Mesodermal cell (in vitro differentiated cells): ENCODE measurements around the gene CDK6.

ENCODE experiments used
- H3K27ac ChIP-seq: 2 replicates; pipeline ENCODE4 v1.7.0; 2013; ENCODE audit warnings: mild to moderate bottlenecking, low read depth, low read length, moderate library complexity; ENCODE audit not compliant: severe bottlenecking
- H3K36me3 ChIP-seq: 2 replicates; pipeline ENCODE4 v1.7.1; 2013; ENCODE audit warnings: mild to moderate bottlenecking, low read length, moderate library complexity; ENCODE audit not compliant: control insufficient read depth, insufficient read depth
- H3K4me1 ChIP-seq: one replicate; pipeline ENCODE4 v1.7.1; 2013; ENCODE audit warnings: mild to moderate bottlenecking, low read length; ENCODE audit not compliant: insufficient read depth, control insufficient read depth, poor library complexity, severe bottlenecking
- H3K4me3 ChIP-seq: 2 replicates; pipeline ENCODE4 v1.7.0; 2013; ENCODE audit warnings: low read length, control low read depth, mild to moderate bottlenecking; ENCODE audit not compliant: insufficient read depth, poor library complexity, severe bottlenecking; ENCODE audit errors: extremely low read depth
- H3K9me3 ChIP-seq: 2 replicates; pipeline ENCODE4 v1.7.1; 2013; ENCODE audit warnings: mild to moderate bottlenecking, low read length, moderate library complexity; ENCODE audit not compliant: control insufficient read depth
- WGBS, 2 experiments: methylation state at CpG; one replicate each; pipeline ENCODE4 v1.1.5; 2013; ENCODE audit warnings: missing lambda C conversion rate in 2 of 2; ENCODE audit not compliant: insufficient coverage in 2 of 2; 5-methylcytosine and 5-hydroxymethylcytosine counted together

Gene CDK6

GRCh38 chr7:92697414-92697813, 139.0 kb downstream of the CDK6 start:
- Histone ChIP-seq H3K4me1 (peaks cover 42% of the 10 kb centered on the region), H3K36me3 (peaks cover 19% of the 10 kb centered on the region), H3K4me3 (no peak overlapping the region), H3K27ac (peak overlapping the region; percentile 99), H3K9me3 (no peaks in the 10 kb centered on the region)
- no CpG with 5 or more reads among the region's 2 CpGs for WGBS, 2 experiments

- H3K36me3 ChIP-seq = peaks cover 20% of the 10 kb centered on the region
- H3K9me3 ChIP-seq = no peaks in the 10 kb centered on the region
- 100% methylated on average over 1 of the region's 6 CpGs; no CpG with 5 or more reads in 1 of the 2 experiments for WGBS, 2 experiments
- H3K4me1 ChIP-seq = peaks cover 42% of the 10 kb centered on the region
- H3K4me3 ChIP-seq = no peak overlapping the region
- H3K27ac ChIP-seq = peak overlapping the region; percentile 99
Measured at GRCh38 chr7:92697012-92697411, 139.4 kb downstream of the CDK6 start.

DNA sequence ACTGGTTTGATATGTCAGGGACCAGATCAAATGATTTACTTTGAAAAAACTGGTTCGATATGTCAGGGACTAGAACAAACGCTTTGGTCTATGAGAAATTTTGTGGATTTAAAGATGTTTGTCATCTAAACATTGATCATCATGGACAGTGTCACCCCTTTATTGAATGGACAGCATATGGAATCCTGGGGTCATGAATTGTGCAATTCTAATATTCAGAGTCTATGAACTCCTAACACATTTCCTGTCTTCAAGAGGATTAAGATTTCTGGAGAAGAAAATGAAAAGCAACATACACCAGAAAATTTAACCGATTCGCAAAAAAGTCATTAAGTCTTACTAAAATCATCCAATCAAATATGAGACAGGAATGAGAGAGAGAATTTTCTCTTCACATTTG, 139.8 kb downstream of the CDK6 start:
- H3K4me3 ChIP-seq = no peak overlapping the region

DNA sequence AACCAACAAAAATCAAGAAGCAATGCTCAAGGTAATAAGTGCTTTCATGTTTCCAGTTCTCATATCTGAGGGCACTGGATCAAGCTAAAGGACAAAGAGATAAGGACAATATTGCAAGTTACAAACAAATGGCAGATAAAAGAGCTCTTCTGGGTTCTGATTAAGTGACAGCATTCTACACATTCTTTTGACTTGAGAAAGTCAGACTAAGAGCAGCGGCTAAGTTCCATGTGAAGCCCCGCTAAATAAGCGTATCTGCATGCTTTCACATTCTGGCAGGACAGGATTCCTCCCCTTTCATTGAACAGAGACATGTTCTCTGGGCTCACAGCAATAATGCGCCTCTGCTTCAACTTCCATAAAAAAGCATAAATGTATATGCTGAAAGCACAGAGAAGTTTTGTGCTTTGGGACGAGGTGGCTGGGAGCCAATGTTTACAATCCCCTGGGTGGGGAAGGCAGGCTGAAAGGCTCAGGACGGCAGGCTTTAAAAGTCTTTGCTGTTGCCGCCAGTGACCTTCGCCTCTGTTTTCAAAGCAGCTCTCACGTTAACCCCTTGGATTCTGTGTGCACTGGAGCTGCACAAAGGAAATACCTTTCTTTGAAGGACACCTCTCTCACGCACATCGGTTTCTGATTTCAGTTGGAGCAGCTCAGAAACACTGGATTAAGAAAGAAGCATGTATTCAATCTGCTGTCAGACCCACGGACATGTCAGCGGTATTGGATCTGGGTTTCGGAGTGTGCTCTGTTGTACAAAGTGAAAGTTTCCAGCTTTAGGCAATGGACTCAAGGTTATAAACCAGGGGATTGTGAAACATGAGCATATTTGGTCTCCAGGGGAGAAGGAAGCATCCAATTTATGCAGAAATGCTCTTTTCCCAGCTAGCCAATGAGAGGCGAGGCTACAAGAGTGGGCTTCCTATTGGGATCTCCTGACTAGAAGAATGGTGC, 140.8 kb downstream of the CDK6 start:
- Histone ChIP-seq H3K4me1 (peaks cover 42% of the 10 kb centered on the region), H3K27ac (peak overlapping the region; percentile 99)

More for the DNA sequence above, 139.8 kb downstream of the CDK6 start:
- peak overlapping the region; percentile 99 for H3K27ac ChIP-seq
- 80 to 94% methylated on average over 1 to 2 of the region's 4 CpGs for WGBS, 2 experiments
- peaks cover 42% of the 10 kb centered on the region for H3K4me1 ChIP-seq
- H3K9me3 ChIP-seq = no peaks in the 10 kb centered on the region
- peaks cover 20% of the 10 kb centered on the region for H3K36me3 ChIP-seq

DNA sequence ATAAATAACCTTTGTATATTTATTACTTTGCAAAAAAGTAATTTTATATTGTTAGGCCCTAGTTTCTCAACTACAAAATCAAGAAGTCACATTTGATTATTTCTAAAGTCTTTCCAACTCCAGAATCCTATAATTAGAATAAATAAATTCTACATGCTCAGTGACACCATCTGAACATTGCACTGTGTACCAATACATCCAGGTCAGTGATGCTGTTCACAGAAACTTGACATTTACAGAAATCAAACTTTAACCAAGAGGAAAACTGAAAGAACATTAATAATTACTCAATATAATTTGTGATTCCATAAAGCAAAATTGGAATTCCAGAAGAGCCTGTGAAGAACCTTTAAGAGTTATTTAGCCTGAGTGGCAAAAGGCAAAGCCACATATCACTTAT, 142.2 kb downstream of the CDK6 start:
- no peak overlapping the region for H3K27ac ChIP-seq
- peaks cover 3% of the 10 kb centered on the region for H3K9me3 ChIP-seq
- H3K36me3 ChIP-seq = peaks cover 29% of the 10 kb centered on the region
- H3K4me1 ChIP-seq = peaks cover 35% of the 10 kb centered on the region
- H3K4me3 ChIP-seq = no peak overlapping the region

More for the DNA sequence above, 140.8 kb downstream of the CDK6 start:
- Histone ChIP-seq H3K36me3 (peaks cover 20% of the 10 kb centered on the region), H3K4me3 (peak overlapping the region; percentile 37), H3K9me3 (no peaks in the 10 kb centered on the region)
- 3 to 9% methylated on average over 12 of the region's 15 CpGs for WGBS, 2 experiments

- Histone ChIP-seq H3K4me3 (no peak overlapping the region), H3K4me1 (peaks cover 28% of the 10 kb centered on the region), H3K9me3 (peaks cover 3% of the 10 kb centered on the region), H3K36me3 (peaks cover 34% of the 10 kb centered on the region), H3K27ac (no peak overlapping the region)
- WGBS, 2 experiments = no CpG with 5 or more reads among the region's 1 CpG
Measured at GRCh38 chr7:92693519-92693918, 142.9 kb downstream of the CDK6 start.

- WGBS, 2 experiments = 67 to 80% methylated on average over 1 of the region's 2 CpGs
- Histone ChIP-seq H3K9me3 (peaks cover 3% of the 10 kb centered on the region), H3K27ac (no peak overlapping the region), H3K36me3 (peaks cover 45% of the 10 kb centered on the region), H3K4me3 (no peak overlapping the region), H3K4me1 (peaks cover 9% of the 10 kb centered on the region)
Measured at GRCh38 chr7:92691578-92691977, 144.8 kb downstream of the CDK6 start.

DNA sequence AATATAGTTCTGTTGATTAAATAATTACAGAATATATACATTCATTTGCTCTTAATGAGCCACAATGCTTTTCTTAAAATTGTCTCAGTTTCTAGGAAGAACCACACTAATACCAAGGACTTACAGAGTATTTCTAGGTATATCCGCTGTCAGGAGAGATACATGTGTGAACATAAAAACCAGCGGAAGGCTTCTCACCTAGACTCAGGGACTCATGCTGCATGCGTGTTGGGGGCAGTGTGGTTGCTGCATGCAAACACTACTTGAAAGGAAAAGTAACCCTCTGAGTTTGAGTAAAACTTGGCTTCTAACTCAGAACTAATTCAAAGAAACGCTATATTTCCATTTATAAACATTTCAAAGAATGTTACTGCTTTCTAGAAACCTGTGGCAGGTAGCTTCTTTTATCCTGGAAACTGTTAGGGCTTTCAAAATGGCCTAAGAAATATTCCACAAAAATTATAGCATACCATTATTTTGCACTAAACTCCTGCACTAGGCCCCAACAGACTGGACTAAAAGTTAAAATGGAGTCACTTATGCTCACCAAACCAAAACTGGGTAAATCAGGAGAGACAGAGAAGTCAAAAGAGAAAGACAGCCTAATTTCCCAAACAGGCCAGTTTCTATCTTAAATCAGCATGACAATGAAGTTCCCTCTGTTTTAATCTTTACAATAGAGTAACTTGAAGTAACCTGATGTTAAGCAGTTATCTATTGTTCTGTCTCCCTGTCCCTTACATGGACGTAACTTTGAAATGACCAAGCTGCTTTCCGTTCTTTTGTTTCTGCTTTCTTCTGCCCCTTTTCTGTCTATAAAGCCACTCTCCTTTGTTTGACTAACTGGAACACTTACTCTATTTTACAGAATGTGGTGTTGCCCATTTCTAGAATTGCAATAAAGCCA, 151.0 kb downstream of the CDK6 start:
- Histone ChIP-seq H3K9me3 (peaks cover 2% of the 10 kb centered on the region), H3K4me1 (no peaks in the 10 kb centered on the region), H3K4me3 (no peak overlapping the region), H3K27ac (no peak overlapping the region), H3K36me3 (peaks cover 39% of the 10 kb centered on the region)
- 88 to 100% methylated on average over 3 to 6 of the region's 6 CpGs for WGBS, 2 experiments

DNA sequence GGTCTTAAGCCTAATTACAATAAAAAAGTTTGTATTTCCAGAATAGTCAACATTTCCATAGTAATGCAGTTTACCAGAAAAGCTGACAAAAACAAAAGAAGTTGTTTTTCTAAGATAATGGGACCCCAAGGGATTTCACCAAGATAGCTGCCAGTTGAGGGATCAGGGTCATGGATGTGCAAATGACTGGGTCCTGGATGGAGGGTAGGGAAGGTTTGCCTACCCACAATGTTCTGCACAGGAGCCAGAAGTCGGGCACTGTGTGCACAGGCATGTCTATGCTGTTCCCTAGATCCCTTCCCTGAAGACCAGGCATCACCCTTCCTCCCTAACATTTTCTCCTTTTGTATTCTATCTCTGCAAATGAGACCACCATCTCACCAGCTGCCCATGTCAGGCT, 152.1 kb downstream of the CDK6 start:
- Histone ChIP-seq H3K27ac (no peak overlapping the region), H3K36me3 (peaks cover 30% of the 10 kb centered on the region), H3K4me3 (no peak overlapping the region), H3K4me1 (no peaks in the 10 kb centered on the region), H3K9me3 (no peaks in the 10 kb centered on the region)
- 43 to 80% methylated on average over 1 of the region's 1 CpG for WGBS, 2 experiments

GRCh38 chr7:92682903-92683539, 153.4 kb downstream of the CDK6 start:
- WGBS, 2 experiments = 80 to 100% methylated on average over 1 of the region's 3 CpGs
- H3K4me1 ChIP-seq = no peaks in the 10 kb centered on the region
- H3K27ac ChIP-seq = peak overlapping the region; percentile 17
- no peak overlapping the region for H3K4me3 ChIP-seq
- H3K9me3 ChIP-seq = no peaks in the 10 kb centered on the region
- H3K36me3 ChIP-seq = peaks cover 31% of the 10 kb centered on the region
